Loucy (cell line): ENCODE results near the gene CTNND2.

Experiments
- H2AFZ ChIP-seq: fragments of 200-600 bp; sonication (generic); 2 replicates; pipeline ENCODE4 v1.6.0; 2016; ENCODE audit warnings: antibody characterized with exemption, mild to moderate bottlenecking, low read length, moderate library complexity
- H3F3A ChIP-seq: fragments of 200-600 bp; 2 replicates; pipeline ENCODE4 v1.6.0; 2016; ENCODE audit warnings: antibody characterized with exemption, low read depth, mild to moderate bottlenecking
- H3K27me3 ChIP-seq: fragments of 200-600 bp; sonication (generic); 2 replicates; pipeline ENCODE4 v1.6.1; 2014; ENCODE audit warnings: low read length, mild to moderate bottlenecking; ENCODE audit not compliant: insufficient read depth, poor library complexity, severe bottlenecking
- H3K36me3 ChIP-seq: fragments of 200-600 bp; sonication (generic); 2 replicates; pipeline ENCODE4 v1.6.1; 2016; ENCODE audit warnings: low read length; ENCODE audit not compliant: insufficient read depth
- H3K4me1 ChIP-seq: fragments of 200-600 bp; sonication (generic); 2 replicates; pipeline ENCODE4 v1.5.1; 2014; ENCODE audit warnings: low read length, mild to moderate bottlenecking; ENCODE audit not compliant: insufficient read depth, poor library complexity, severe bottlenecking
- H3K4me2 ChIP-seq: fragments of 200-600 bp; sonication (generic); 2 replicates; pipeline ENCODE4 v1.6.0; 2014; ENCODE audit warnings: antibody characterized with exemption, low read length, low read depth, mild to moderate bottlenecking; ENCODE audit not compliant: poor library complexity, severe bottlenecking
- H3K4me3 ChIP-seq: fragments of 200-600 bp; sonication (generic); 2 replicates; pipeline ENCODE4 v1.5.1; 2014; ENCODE audit warnings: low read length, mild to moderate bottlenecking, mixed read lengths; ENCODE audit not compliant: poor library complexity, severe bottlenecking
- H3K79me2 ChIP-seq: fragments of 200-600 bp; sonication (generic); 2 replicates; pipeline ENCODE4 v1.6.1; 2014; ENCODE audit warnings: low read length; ENCODE audit not compliant: insufficient read depth
- H3K9ac ChIP-seq: fragments of 200-600 bp; sonication (generic); 2 replicates; pipeline ENCODE4 v1.6.0; 2014; ENCODE audit warnings: mild to moderate bottlenecking, low read depth, low read length, moderate library complexity; ENCODE audit not compliant: poor library complexity, severe bottlenecking
- H3K9me2 ChIP-seq: fragments of 200-600 bp; sonication (generic); replicated peaks from 2 replicates; pipeline ENCODE4 v1.6.1; 2016; ENCODE audit warnings: low read depth, low read length, mixed read lengths
- H3K9me3 ChIP-seq: fragments of 200-600 bp; sonication (generic); 2 replicates; pipeline ENCODE4 v1.6.1; 2014; ENCODE audit warnings: mild to moderate bottlenecking, antibody characterized with exemption, low read length, low read depth; ENCODE audit not compliant: insufficient read depth
- H4K20me1 ChIP-seq: fragments of 200-600 bp; sonication (generic); 2 replicates; pipeline ENCODE4 v1.6.0; 2014; ENCODE audit warnings: antibody characterized with exemption, low read length, mild to moderate bottlenecking; ENCODE audit not compliant: insufficient read depth, poor library complexity, severe bottlenecking
- CTCF ChIP-seq: fragments of 200-600 bp; sonication (generic); conservative IDR thresholded peaks from 2 replicates; pipeline ENCODE4 v1.5.1; 2014; ENCODE audit warnings: mild to moderate bottlenecking, antibody characterized with exemption, low read length
- EZH2phosphoT487 ChIP-seq: fragments of 200-600 bp; IDR thresholded peaks from 2 replicates; pipeline ENCODE4 v1.6.1; 2018; ENCODE audit warnings: antibody characterized with exemption, mild to moderate bottlenecking, moderate library complexity, borderline replicate concordance

The CTNND2 gene

DNA sequence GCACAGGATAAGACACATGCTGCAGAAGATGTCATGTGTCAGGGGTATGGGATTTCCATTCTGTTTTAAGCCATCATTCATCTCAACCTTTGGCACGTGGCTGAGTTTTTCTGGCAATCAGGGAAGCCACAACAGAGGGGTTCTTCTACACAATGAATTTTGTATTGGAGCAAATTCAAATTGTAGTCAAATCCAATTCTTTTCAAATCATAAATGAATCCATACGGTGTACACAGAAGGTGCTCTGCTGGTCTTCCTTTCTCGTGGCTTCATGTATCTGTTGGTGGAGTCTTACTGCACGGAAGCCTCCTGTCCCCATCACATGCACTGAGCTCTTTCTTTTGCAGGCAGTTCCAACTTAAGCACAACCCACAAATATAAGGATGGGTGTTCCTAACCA is 706.5 kb downstream of the CTNND2 start:
- H3F3A ChIP-seq, result no peaks in the 10 kb centered on the region
- no peak overlapping the region for H3K9ac ChIP-seq
- no peaks in the 10 kb centered on the region for H3K36me3 ChIP-seq
- H3K9me2 ChIP-seq, result no peaks in the 10 kb centered on the region
- no peaks in the 10 kb centered on the region for H3K79me2 ChIP-seq
- H2AFZ ChIP-seq, result no peak overlapping the region
- H3K27me3 ChIP-seq, result no peaks in the 10 kb centered on the region
- no peaks in the 10 kb centered on the region for H4K20me1 ChIP-seq
- no peak overlapping the region for H3K4me3 ChIP-seq
- H3K4me2 ChIP-seq, result no peak overlapping the region
- H3K4me1 ChIP-seq, result no peaks in the 10 kb centered on the region
- H3K9me3 ChIP-seq, result no peaks in the 10 kb centered on the region
- TF ChIP-seq CTCF (no peak), EZH2phosphoT487 (no peak)

DNA sequence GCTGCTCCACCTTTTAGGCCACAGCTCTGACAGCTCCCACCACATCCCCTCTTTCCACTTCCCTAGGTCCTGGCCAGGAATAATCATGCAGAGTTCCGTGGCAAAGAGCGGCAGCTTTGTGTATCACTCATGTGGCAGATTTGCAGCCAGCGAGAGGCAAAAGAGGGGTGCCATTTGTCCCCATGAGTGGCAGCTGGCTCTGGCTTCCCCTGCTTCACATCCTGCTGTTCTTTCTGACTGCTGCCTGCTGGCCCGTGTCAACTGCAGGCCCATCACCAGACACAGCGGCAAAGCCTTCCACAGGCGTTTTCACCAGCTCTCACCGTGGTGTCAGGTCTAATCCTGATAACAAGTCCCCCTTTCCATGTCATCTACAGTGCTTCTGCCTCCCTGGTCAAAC is 712.6 kb downstream of the CTNND2 start:
- Histone ChIP-seq H3F3A (no peaks in the 10 kb centered on the region), H3K4me3 (no peak overlapping the region), H3K36me3 (no peaks in the 10 kb centered on the region), H4K20me1 (no peaks in the 10 kb centered on the region), H3K9me3 (no peaks in the 10 kb centered on the region), H3K27me3 (no peaks in the 10 kb centered on the region), H3K9ac (no peak overlapping the region), H2AFZ (no peak overlapping the region), H3K4me1 (no peaks in the 10 kb centered on the region), H3K79me2 (no peaks in the 10 kb centered on the region), H3K9me2 (no peaks in the 10 kb centered on the region), H3K4me2 (no peak overlapping the region)
- TF ChIP-seq EZH2phosphoT487, result no peak
- no peak for TF ChIP-seq CTCF

GRCh38 chr5:11182441-11183080 is 721.7 kb downstream of the CTNND2 start:
- H3F3A ChIP-seq, result no peaks in the 10 kb centered on the region
- no peaks in the 10 kb centered on the region for H3K36me3 ChIP-seq
- H2AFZ ChIP-seq, result no peak overlapping the region
- no peaks in the 10 kb centered on the region for H4K20me1 ChIP-seq
- no peaks in the 10 kb centered on the region for H3K79me2 ChIP-seq
- H3K9ac ChIP-seq, result no peak overlapping the region
- H3K4me2 ChIP-seq, result no peak overlapping the region
- no peaks in the 10 kb centered on the region for H3K9me3 ChIP-seq
- H3K4me1 ChIP-seq, result no peaks in the 10 kb centered on the region
- no peaks in the 10 kb centered on the region for H3K27me3 ChIP-seq
- no peak for TF ChIP-seq EZH2phosphoT487
- peak; percentile 70 for TF ChIP-seq CTCF
- H3K9me2 ChIP-seq, result no peaks in the 10 kb centered on the region
- H3K4me3 ChIP-seq, result no peak overlapping the region
